A172 (cell line): ENCODE data around the gene DEFB125. TPM values are rescaled to one million over a fixed set of nuclear protein-coding genes. Genes with fewer than 3 reads are reported as not detected.

ENCODE experiments used
- DNase-seq: peaks from one replicate; pipeline ENCODE4 v3.0.0-alpha.2; 2015; ENCODE audit warnings: low spot score
- total RNA-seq: library from RNA; depleted of rRNA; stranded (reverse); fragments of >200 nt; shearing (Covaris generic); gene quantifications from 2 replicates; pipeline ENCODE4 v1.2.3, GENCODE V29; 2014; rRNA removed

DEFB125 gene
- total RNA-seq, 1 experiment from 2014 or later: not detected

DNA sequence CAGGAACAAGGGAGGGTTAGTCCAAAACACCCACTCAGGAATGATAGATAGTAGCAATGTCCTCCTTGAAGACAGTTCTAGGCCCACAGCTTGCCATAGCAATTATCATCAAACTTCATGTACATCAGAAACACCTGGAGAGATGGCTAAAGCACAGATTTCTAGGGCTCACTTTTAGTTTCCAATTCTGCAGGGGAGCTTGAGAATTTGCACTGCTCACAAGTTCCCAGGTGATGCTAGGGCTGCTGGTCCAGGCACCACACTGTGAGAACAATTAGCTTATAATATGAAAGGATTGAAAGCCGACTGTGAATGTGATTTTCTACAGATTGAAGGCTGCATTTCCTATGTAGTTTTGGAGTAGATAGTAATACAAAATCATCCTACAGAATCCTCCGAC is 58.4 kb downstream of the DEFB125 start:
- no peak for DNase-seq

Other genes starting within 250 kb of the DEFB125 start
- gene DEFB126, start 54.9 kb downstream of the DEFB125 start, total RNA-seq: not detected in 2 replicates
- not detected in 2 replicates for gene DEFB127, start 69.8 kb downstream of the DEFB125 start, total RNA-seq
- not detected in 2 replicates for gene DEFB128, start 102.0 kb downstream of the DEFB125 start, total RNA-seq
- not detected in 2 replicates for gene DEFB129, start 139.6 kb downstream of the DEFB125 start, total RNA-seq
- gene DEFB132, start 170.1 kb downstream of the DEFB125 start, total RNA-seq: not detected in 2 replicates
- 3.1 and 3.8 TPM in 2 replicates for gene C20orf96, start 203.1 kb downstream of the DEFB125 start, total RNA-seq
- gene ZCCHC3, start 209.9 kb downstream of the DEFB125 start, total RNA-seq: 12.9 and 18.2 TPM in 2 replicates
- gene SOX12, start 237.9 kb downstream of the DEFB125 start, total RNA-seq: 7.4 and 9.4 TPM in 2 replicates